Tibial nerve (tissue), 4 donors: ENCODE measurements around the gene CORIN. TPM values are rescaled to one million over a fixed set of nuclear protein-coding genes. Genes with fewer than 3 reads are reported as not detected.
A peak's percentile ranks its signal among the peaks of the same experiment; 100 is the strongest.

Experiments
- DNase-seq, 2 donors: peaks; one replicate each; pipeline ENCODE4 v3.0.0-alpha.2; 2019; ENCODE audit warnings: low spot score in 2 of 2
- H3K27ac ChIP-seq, 4 donors: fragments of 200-600 bp; sonication (generic) in 3 of 4; one replicate each; pipeline ENCODE4 v1.5.1; 2017 to 2019; ENCODE audit warnings: mild to moderate bottlenecking in 1 of 4
- H3K27me3 ChIP-seq, 2 donors: fragments of 200-600 bp; sonication (generic) in 1 of 2; one replicate each; pipeline versions ENCODE4 v1.5.1 to v1.6.0; 2017 to 2019
- H3K36me3 ChIP-seq, 3 donors: fragments of 200-600 bp; sonication (generic); one replicate each; pipeline ENCODE4 v1.5.1; 2018 to 2019
- H3K4me1 ChIP-seq, 4 donors: fragments of 200-600 bp; sonication (generic) in 3 of 4; one replicate each; pipeline ENCODE4 v1.5.1; 2017 to 2019
- H3K4me3 ChIP-seq, 4 donors: fragments of 200-600 bp; sonication (generic) in 3 of 4; one replicate each; pipeline ENCODE4 v1.5.1; 2017 to 2019; ENCODE audit warnings: mild to moderate bottlenecking in 1 of 4, moderate library complexity in 1 of 4
- H3K9me3 ChIP-seq, 4 donors: fragments of 200-600 bp; sonication (generic) in 3 of 4; one replicate each; pipeline ENCODE4 v1.5.1; 2017 to 2019
- EP300 ChIP-seq, 2 donors: sonication (generic); formaldehyde crosslinking; IDR thresholded peaks; one replicate each; pipeline ENCODE4 v1.6.1; 2017; ENCODE audit warnings: antibody characterized with exemption in 2 of 2, mild to moderate bottlenecking in 1 of 2
- POLR2A ChIP-seq, 2 donors: fragments of 450-650 bp; IDR thresholded peaks; one replicate each; pipeline ENCODE4 v1.6.1; 2017; ENCODE audit warnings: antibody characterized with exemption in 2 of 2, mild to moderate bottlenecking in 2 of 2, moderate library complexity in 2 of 2
- WGBS, 2 donors: methylation state at CpG; one replicate each; pipeline ENCODE4 v1.1.5; 2018; 5-methylcytosine and 5-hydroxymethylcytosine counted together
- total RNA-seq, 4 donors: library from RNA; depleted of rRNA; stranded (reverse); fragments of >200 nt; gene quantifications; one replicate each; pipeline ENCODE4 v1.1.0, GENCODE V29; 2016
- TF ChIP-seq, protein P1 (sequence below), 5 experiments: fragments of 200-600 bp in 3 of 5; fragments of 450-650 bp in 2 of 5; sonication (generic) in 3 of 5; IDR thresholded peaks; one replicate each; pipeline ENCODE4 v1.5.1; 2016 to 2019; ENCODE audit warnings: antibody characterized with exemption in 5 of 5, mild to moderate bottlenecking in 3 of 5, moderate library complexity in 2 of 5

Gene CORIN
- total RNA-seq, 4 donors from 2014 or later = 0.22 to 0.42 TPM; not detected in 2

DNA sequence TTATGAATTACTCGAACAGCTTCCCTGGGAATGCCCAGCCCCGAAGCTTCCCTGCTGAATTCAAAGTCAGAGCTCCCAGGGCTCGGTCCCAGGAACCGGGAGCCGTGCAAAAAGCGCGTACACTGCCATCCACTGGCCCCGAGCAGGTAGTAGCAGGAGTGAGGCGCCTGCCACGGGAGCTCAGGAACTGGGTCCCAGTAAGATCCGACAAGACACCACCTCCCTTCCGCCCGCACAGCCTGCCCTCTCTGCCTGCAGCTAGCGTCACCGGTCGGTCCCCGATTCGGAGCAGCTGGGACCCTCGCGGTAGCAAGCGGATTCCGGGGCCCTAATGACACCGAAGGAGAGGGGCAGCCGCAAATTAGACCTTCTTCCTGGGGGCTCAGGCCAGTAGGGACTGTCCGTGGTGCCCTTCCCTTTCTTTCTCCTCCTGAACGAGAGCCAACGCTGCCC, 1.2 kb downstream of the CORIN start:
- peaks cover 0 to 9% (median 0%) of the 10 kb centered on the region in 4 donors for H3K9me3 ChIP-seq
- peak overlapping the region; percentile 21 to 59 (median 46) for H3K4me3 ChIP-seq
- DNase-seq = peak; percentile 42 to 53
- H3K4me1 ChIP-seq = peaks cover 0 to 35% (median 15%) of the 10 kb centered on the region in 4 donors
- no peaks in the 10 kb centered on the region for H3K36me3 ChIP-seq
- 0 to 1% methylated on average over 24 of the region's 27 CpGs for WGBS, 2 donors
- no peaks in the 10 kb centered on the region for H3K27me3 ChIP-seq
- TF ChIP-seq, protein P1, sequence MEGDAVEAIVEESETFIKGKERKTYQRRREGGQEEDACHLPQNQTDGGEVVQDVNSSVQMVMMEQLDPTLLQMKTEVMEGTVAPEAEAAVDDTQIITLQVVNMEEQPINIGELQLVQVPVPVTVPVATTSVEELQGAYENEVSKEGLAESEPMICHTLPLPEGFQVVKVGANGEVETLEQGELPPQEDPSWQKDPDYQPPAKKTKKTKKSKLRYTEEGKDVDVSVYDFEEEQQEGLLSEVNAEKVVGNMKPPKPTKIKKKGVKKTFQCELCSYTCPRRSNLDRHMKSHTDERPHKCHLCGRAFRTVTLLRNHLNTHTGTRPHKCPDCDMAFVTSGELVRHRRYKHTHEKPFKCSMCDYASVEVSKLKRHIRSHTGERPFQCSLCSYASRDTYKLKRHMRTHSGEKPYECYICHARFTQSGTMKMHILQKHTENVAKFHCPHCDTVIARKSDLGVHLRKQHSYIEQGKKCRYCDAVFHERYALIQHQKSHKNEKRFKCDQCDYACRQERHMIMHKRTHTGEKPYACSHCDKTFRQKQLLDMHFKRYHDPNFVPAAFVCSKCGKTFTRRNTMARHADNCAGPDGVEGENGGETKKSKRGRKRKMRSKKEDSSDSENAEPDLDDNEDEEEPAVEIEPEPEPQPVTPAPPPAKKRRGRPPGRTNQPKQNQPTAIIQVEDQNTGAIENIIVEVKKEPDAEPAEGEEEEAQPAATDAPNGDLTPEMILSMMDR (IDR thresholded peaks at IDR 0.05) = peak; percentile 43 to 69 (median 61)
- no peak for TF ChIP-seq POLR2A (IDR thresholded peaks at IDR 0.05)
- H3K27ac ChIP-seq = peak overlapping the region in 1 of 4 donors; percentile 17

DNA sequence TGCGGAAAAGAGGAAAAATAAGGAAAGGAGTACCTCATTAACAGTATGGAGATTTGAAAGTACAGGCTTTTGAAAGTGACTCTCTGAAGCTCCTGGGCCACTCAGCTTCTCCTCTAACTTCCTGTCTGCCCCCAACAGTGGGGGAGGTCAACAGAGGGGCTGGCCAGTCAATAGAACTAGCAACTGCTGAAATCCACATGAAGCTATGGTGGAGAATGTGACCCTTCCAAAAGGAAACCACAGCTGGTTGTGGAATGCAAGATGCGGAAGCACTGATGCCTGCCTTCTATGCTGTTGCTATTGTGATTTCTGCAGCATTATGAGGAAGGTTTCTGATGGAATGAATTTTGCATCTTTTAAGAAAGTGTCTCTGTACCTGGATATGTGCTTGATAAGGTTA, 2.4 kb downstream of the CORIN start:
- H3K27ac ChIP-seq = no peak overlapping the region
- H3K36me3 ChIP-seq = no peaks in the 10 kb centered on the region
- H3K4me1 ChIP-seq = peaks cover 0 to 35% (median 15%) of the 10 kb centered on the region in 4 donors
- H3K9me3 ChIP-seq = peaks cover 0 to 9% (median 0%) of the 10 kb centered on the region in 4 donors
- no peak overlapping the region for H3K4me3 ChIP-seq
- DNase-seq = no peak
- 76 to 79% methylated on average over 2 of the region's 2 CpGs for WGBS, 2 donors
- no peak for TF ChIP-seq POLR2A (IDR thresholded peaks at IDR 0.05)
- TF ChIP-seq, protein P1 (IDR thresholded peaks at IDR 0.05) = no peak
- TF ChIP-seq EP300 (IDR thresholded peaks at IDR 0.05) = no peak
- no peaks in the 10 kb centered on the region for H3K27me3 ChIP-seq

- no peak for DNase-seq
- Histone ChIP-seq H3K36me3 (no peaks in the 10 kb centered on the region), H3K4me3 (no peak overlapping the region), H3K4me1 (peaks cover 0 to 10% (median 4%) of the 10 kb centered on the region in 4 donors), H3K27ac (no peak overlapping the region), H3K27me3 (no peaks in the 10 kb centered on the region), H3K9me3 (peaks cover 0 to 9% (median 0%) of the 10 kb centered on the region in 4 donors)
- 72 to 81% methylated on average over 5 of the region's 5 CpGs for WGBS, 2 donors
- no peak for TF ChIP-seq EP300 (IDR thresholded peaks at IDR 0.05)
- TF ChIP-seq, protein P1 (IDR thresholded peaks at IDR 0.05) = no peak
- no peak for TF ChIP-seq POLR2A (IDR thresholded peaks at IDR 0.05)
Observed at GRCh38 chr4:47831026-47831679, 6.7 kb downstream of the CORIN start.

DNA sequence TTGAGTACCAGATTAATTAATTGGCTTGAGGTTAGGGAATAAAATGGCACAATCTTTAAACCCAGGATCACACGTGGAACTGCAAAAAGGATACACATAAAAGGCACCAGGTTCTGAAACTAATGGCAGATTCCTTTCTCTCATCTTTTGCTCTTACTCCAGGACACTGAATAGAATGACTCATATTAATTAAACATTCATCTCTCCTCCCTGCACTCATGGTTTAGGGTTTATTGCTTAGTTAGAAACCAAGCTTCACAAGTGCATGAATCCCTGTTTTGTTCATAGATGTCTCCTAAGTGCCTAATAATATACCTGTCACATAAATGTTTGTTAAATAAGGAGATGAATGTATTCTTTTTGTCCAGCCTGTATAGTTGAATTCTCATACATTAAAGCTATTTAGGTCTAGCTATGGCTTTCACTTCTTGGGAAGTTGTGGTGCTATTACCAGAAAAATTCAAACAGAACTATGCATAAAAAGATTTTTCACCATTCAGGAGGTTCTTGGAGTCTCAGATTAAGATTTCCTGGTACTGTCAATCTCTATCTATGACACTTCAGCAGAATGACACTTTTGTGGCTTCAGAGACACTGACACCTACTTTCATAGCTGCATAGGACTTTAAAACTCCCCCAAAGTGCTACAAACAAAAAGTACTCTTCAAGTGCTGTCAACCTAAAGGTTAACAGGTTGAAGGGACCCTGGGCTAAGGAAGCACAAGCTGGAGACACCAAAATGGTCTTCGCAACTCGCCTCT, 7.4 kb downstream of the CORIN start:
- H3K36me3 ChIP-seq = no peaks in the 10 kb centered on the region
- DNase-seq = no peak
- TF ChIP-seq POLR2A (IDR thresholded peaks at IDR 0.05) (no peak), EP300 (IDR thresholded peaks at IDR 0.05) (no peak)
- TF ChIP-seq, protein P1 (IDR thresholded peaks at IDR 0.05) = no peak
- peaks cover 0 to 9% (median 0%) of the 10 kb centered on the region in 4 donors for H3K9me3 ChIP-seq
- H3K4me3 ChIP-seq = no peak overlapping the region
- no peak overlapping the region for H3K27ac ChIP-seq
- H3K27me3 ChIP-seq = no peaks in the 10 kb centered on the region
- 79 to 81% methylated on average over 3 of the region's 3 CpGs for whole genome bisulfite sequencing, 2 donors
- peaks cover 0 to 3% (median 0%) of the 10 kb centered on the region in 4 donors for H3K4me1 ChIP-seq

DNA sequence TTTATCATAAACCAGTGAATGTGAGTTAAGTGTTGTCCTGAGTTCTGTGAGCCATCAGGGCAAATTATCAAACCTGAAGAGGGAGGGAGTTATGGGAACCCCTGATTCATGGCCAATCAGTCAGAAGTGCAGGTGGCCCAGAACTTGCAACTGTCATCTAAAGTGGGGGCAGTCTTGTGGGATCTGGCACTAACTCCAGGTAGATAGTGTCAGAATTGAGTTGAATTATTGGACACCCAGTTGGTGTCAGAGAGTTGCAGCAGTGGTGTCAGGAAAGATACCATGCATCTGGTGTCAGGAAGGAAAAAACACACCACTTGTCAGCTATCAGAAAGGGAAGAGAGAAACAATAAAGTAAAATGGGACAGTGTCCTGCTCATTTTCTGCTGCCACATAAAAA, 8.4 kb downstream of the CORIN start:
- no peaks in the 10 kb centered on the region for H3K27me3 ChIP-seq
- H3K27ac ChIP-seq = no peak overlapping the region
- H3K4me1 ChIP-seq = no peaks in the 10 kb centered on the region
- no peaks in the 10 kb centered on the region for H3K36me3 ChIP-seq
- DNase-seq = no peak
- H3K9me3 ChIP-seq = peaks cover 0 to 9% (median 0%) of the 10 kb centered on the region in 4 donors
- no peak for TF ChIP-seq POLR2A (IDR thresholded peaks at IDR 0.05)
- no peak overlapping the region for H3K4me3 ChIP-seq
